NCI-H128 (cell line): ENCODE measurements around the gene AEBP1.

Source experiments
- DNase-seq: peaks from one replicate; lab custom pipeline; 2025; ENCODE audit not compliant: unreplicated experiment; lab: John Stamatoyannopoulos, UW

Gene AEBP1

DNA sequence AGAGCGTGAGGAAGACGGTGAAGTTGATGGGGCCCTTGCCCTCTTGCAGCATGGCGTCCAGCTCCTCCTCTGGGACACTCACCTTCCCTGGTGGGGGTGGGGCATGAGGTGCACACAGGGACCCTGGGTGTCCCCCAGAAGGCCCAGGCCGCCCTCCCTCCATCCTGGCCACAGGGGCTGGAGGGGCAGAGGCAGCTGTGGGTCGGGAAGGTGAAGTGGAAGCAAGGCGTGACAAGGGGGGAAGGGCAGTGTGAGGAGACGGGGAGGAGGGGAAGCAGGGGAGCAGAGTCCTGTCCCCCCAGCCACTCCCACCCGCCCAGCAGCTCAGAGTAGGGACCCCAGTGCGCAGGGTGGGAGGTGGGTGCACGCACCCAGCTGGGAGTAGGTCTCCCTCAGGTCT, 36.2 kb downstream of the AEBP1 start:
- no peak for DNase-seq

DNA sequence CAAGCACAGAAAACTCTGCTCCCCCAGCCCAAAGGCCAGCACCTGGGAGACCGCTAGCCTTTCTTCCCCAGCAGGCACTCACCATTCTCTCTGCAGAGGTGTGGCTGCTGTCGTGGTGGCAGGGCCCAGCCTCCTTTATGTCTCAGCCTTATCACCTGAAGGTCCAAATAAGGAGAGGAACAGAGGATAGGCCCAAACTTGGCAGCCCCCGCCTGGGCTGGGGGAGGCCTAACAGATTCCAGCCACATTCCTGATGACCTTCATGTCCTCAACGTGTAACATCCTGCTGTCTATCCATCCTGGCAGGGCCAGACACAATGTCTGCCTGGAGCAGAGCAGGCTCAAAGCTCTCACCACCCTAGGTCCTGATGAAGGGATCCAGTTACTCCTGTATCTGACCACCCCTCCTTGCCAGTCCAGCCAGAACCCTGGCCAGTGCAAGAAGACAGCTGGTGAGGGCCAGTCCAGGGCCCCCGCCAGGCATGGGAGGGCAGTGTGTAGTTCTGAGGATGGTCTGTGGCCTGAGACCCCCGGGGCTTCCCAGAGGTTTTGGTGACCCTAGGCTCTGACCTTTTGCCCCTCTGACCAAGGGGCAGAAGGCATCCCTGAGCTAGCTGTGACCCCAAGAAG, 37.2 kb downstream of the AEBP1 start, which contains the start of gene MYL7:
MYL7 (minus strand) TSS at position 112 of the 630 bp plus-strand sequence; CDS start at position 85, 27 bp downstream.
- no peak for DNase-seq

DNA sequence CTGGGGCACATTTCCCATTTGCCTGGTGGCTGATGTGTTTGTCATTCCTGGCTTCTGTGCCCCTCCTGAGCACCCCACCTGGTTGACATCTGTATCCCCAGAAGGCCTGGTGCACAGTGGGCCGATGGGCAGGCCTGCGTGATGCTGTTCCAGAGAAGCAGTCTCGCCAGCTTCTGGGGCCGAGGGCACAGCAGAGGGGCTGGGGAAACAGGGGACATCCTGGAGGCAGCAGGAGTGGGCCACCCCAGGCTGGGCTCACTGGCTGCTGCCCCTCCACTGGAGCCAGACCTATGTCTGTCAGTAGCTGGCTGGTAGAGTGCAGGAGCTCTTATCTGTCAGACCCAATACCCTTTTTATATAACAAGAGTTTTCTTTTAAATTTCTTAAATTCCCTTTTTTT, 37.9 kb downstream of the AEBP1 start:
- no peak for DNase-seq

GRCh38 chr7:44143646-44144250, 39.6 kb downstream of the AEBP1 start:
- no peak for DNase-seq

DNA sequence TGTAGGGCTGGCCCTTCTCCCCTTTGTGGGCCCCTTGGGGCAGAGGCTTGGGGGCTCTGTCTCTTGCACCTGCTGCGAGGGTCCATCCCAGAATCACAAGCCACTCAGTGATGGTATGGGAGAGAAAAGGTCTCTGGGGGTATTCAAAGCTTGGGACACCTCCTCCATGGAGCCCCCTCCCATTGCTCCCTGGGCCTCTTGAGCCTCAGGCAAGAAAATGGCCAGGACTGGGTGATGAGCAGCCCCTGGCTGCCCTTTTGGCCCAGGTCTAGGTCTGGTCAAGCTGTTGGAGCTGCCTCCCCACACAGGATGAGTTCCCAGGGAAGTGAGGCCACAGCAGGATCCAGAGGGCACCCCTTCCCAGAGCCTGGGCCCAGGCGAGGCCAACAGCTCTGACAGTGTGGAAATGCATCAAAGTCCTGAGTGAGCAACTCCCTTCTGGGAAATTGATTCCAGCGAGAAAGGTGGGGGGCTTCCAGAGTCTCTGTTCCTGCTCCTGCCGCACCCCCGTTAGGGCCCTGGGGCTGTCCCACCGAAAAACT, 40.4 kb downstream of the AEBP1 start:
- no peak for DNase-seq

GRCh38 chr7:44144968-44145478, 40.9 kb downstream of the AEBP1 start:
- DNase-seq = no peak

GRCh38 chr7:44145479-44145968, 41.4 kb downstream of the AEBP1 start:
- no peak for DNase-seq

GRCh38 chr7:44145969-44146911, 42.1 kb downstream of the AEBP1 start:
- no peak for DNase-seq

GRCh38 chr7:44147026-44147991, 43.2 kb downstream of the AEBP1 start:
- no peak for DNase-seq

DNA sequence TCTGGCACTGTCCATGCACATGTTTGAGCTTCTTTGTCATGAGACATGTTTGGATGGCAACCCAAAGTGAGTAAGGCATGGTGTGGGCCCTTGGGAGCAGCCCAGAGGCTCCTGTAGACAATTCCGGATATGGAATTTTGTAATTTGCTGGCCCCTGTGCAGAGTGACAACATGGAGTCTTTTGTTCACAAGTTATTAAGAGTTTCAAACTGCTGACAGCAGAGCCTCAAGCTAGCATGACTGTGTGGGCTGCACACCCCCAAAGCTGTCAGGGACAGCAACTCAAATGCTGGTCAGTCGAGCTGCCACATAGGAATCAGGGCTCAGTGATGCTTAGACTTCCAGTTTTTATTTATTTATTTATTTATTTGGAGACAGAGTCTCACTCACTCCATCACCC, 44.0 kb downstream of the AEBP1 start:
- DNase-seq = no peak

GRCh38 chr7:44148961-44149536, 44.9 kb downstream of the AEBP1 start:
- no peak for DNase-seq

GRCh38 chr7:44149571-44150465, 45.7 kb downstream of the AEBP1 start:
- no peak for DNase-seq

DNA sequence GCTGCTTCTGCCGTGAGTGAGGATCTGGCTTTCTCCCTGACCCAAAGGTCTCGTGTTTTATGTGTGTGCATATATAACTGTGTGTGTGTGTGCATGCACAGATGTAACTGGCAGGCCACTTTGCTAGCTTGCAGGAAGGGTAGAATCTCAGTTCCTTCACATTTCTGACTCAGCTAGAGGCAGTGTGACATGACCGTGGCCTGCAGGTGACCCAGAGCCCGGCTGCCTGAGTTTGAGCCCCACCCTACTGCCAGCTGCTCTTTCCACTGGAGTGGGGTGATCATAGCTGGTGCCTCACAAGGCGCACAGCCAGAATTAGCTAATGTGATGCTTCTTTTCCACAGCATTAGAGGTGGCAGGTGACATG, 46.3 kb downstream of the AEBP1 start:
- no peak for DNase-seq

- DNase-seq = no peak
Observed at GRCh38 chr7:44150966-44151941, 47.1 kb downstream of the AEBP1 start.

DNA sequence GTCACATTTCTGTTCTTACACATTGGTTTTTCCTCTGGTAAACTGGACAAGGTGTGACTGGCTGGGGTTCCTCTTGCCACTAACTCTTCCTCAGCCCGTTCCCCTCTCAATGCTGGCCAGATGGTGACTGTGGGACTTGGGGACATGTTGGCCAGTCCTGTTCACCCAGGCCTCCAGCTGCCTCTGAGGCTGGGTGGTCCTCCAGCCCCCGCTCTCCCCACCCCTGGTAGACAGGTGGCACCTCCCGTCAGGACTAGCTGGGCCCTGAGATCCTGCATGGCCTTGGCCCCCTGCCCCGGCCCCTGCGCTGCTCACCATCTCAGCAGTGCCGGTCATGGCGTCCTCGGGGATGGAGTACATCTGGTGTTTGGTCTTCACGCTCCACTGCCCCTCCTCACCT, 47.8 kb downstream of the AEBP1 start:
- DNase-seq = no peak

GRCh38 chr7:44152971-44153947, 49.1 kb downstream of the AEBP1 start:
- DNase-seq = no peak
